Activated CD4-positive, alpha-beta T cell treated with anti-CD3 and anti-CD28 coated beads for 1 hour (primary cell): Measurements from ENCODE around the gene PEX5.

Experiments
- DNase-seq: peaks from one replicate; pipeline ENCODE4 v3.0.0-alpha.2; 2020

Gene PEX5

GRCh38 chr12:7189398-7190267 is at the start of gene PEX5:
PEX5 (plus strand) TSS chr12:7189686; CDS start chr12:7190378, 692 bp downstream.
- peak; percentile 77 for DNase-seq

- no peak for DNase-seq
These were observed 48.0 kb upstream of the PEX5 start for GRCh38 chr12:7141351-7142005.

GRCh38 chr12:7142056-7142644 is 47.3 kb upstream of the PEX5 start:
- peak; percentile 37 for DNase-seq

GRCh38 chr12:7142809-7143465 is 46.5 kb upstream of the PEX5 start:
- no peak for DNase-seq

GRCh38 chr12:7143564-7143963 is 45.9 kb upstream of the PEX5 start:
- no peak for DNase-seq

GRCh38 chr12:7144414-7145120 is 44.9 kb upstream of the PEX5 start:
- no peak for DNase-seq

GRCh38 chr12:7145671-7146070 is 43.8 kb upstream of the PEX5 start:
- DNase-seq = no peak

- DNase-seq = no peak
These were observed 43.3 kb upstream of the PEX5 start for GRCh38 chr12:7146228-7146627.

GRCh38 chr12:7146906-7147305 is 42.6 kb upstream of the PEX5 start:
- no peak for DNase-seq

- DNase-seq = no peak
These were observed 39.1 kb upstream of the PEX5 start for GRCh38 chr12:7150356-7150755.

- no peak for DNase-seq
These were observed 38.6 kb upstream of the PEX5 start for GRCh38 chr12:7150841-7151240.

GRCh38 chr12:7151532-7151931 is 38.0 kb upstream of the PEX5 start:
- no peak for DNase-seq

GRCh38 chr12:7152818-7153217 is 36.7 kb upstream of the PEX5 start:
- no peak for DNase-seq

GRCh38 chr12:7154042-7154441 is 35.4 kb upstream of the PEX5 start:
- no peak for DNase-seq

- no peak for DNase-seq
These were observed 34.5 kb upstream of the PEX5 start for GRCh38 chr12:7154901-7155470.

GRCh38 chr12:7155471-7156034 is 33.9 kb upstream of the PEX5 start:
- DNase-seq = no peak

- DNase-seq = no peak
These were observed 33.0 kb upstream of the PEX5 start for GRCh38 chr12:7156259-7157197.

GRCh38 chr12:7157391-7157790 is 32.1 kb upstream of the PEX5 start:
- no peak for DNase-seq

GRCh38 chr12:7158781-7159609 is 30.5 kb upstream of the PEX5 start:
- DNase-seq = no peak

GRCh38 chr12:7160183-7160582 is 29.3 kb upstream of the PEX5 start:
- no peak for DNase-seq
